ENCODE measurements around the gene GRIN1.

Gene GRIN1

GRCh38 chr9:137217276-137218211, 78.6 kb downstream of the GRIN1 start:
- peak in 1 of 3 experiments; percentile 41 for DNase-seq

GRCh38 chr9:137218212-137218753, 79.3 kb downstream of the GRIN1 start:
- no peak for DNase-seq

Data from NCI-H1417 (cell line).